T-helper 1 cell (primary cell): ENCODE data around the gene NFATC1.

Experiments used
- DNase-seq, 5 donors: peaks; one replicate each; pipeline ENCODE4 v3.0.0-alpha.2; 2012 to 2020

The NFATC1 gene

DNA sequence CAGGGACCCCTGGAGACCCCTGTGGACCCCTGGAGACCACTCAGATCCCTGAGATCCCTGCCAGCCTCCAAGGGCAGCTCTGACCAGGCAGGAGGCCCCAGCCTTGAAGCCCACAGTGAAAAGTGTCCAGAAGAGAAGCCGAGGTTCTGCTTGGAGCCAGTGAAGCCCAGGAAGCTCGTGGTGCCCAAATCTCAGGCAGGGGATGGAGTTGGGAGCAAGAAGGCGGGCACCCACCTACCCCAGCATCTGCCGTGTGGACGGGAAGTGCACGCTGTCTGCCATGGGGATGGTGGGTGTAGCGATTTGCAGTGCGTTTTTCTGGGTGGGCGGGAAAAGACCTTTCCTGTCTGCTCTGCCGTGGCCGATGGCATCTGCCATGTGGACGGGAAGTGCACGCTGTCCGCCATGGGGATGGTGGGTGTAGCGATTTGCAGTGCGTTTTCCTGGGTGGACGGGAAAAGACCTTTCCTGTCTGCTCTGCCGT, 163.2 kb downstream of the NFATC1 start:
- DNase-seq, result no peak

GRCh38 chr18:79559436-79559835, 163.7 kb downstream of the NFATC1 start:
- DNase-seq, result no peak

DNA sequence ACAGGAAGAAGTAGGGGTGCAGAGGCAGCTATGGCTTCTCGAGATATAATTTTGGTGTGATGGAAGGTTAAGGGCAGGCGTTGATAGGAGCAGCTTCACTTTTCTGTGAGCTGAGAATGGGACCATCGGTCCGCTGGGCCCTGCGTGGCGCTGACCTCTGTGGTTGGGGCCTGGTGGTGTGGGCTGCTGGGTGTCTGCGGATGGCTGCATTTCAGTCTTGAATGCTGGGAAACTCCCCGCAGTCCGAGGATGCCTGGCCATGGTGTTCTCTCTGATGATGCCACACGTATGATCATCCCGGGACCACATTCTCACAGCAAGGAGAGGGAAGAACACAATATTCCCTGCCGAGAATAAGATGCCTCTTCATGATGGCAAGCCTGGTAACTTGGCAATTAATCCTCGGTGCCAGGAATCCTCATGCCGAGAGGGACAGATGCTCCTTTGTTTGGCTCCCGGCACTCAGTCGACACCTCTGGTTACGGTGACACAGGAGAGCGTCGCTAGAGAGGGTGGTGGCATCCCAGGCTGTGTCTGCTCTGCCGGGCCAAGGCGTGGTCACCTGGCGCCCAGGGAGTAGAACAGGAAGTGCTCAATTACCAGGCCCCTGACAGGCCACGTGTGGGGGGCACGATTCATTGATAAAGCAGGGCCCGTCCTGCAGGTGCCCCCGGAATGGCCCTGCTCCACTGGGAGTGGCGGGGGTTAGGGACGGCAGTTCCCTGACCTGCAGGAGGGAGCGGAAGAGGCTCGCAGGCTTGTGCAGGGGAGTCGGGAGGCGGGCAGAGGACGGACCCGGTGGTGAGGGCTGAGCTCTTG, 164.5 kb downstream of the NFATC1 start:
- no peak for DNase-seq

GRCh38 chr18:79560861-79561210, 165.1 kb downstream of the NFATC1 start:
- DNase-seq, result no peak

GRCh38 chr18:79563949-79564348, 168.2 kb downstream of the NFATC1 start:
- no peak for DNase-seq

GRCh38 chr18:79564441-79564840, 168.7 kb downstream of the NFATC1 start:
- DNase-seq, result no peak

DNA sequence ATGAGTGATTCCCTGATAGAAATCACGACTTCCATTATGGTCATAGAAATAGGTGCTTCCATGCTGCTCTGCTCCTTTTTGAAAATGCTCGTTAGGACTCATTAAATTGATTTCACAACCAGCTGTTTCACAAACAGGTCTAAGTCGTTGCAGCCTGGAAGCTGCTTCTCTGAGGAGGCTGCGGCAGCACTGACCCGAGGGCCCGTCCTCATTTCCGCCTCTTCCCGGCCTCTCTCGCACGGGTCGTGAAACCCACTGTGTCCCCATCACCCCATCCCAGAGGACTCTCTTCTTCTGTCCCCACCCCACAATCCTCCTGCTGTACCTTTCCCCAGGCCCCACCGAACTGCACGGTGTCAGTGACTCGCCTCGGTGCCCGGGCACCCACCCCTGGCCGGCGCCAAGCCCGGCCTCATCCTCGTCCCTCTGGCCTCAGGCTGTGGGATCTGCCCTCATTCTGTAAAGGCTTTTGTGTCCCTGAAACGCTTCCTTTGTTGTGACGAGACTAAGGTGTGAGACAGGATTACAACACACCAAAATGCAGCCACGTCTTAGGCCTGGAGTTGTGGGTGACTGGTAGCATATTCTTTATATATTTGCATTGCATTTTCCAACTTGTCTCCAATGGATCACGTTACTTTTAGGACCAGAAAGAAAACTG, 171.2 kb downstream of the NFATC1 start:
- DNase-seq, result no peak

DNA sequence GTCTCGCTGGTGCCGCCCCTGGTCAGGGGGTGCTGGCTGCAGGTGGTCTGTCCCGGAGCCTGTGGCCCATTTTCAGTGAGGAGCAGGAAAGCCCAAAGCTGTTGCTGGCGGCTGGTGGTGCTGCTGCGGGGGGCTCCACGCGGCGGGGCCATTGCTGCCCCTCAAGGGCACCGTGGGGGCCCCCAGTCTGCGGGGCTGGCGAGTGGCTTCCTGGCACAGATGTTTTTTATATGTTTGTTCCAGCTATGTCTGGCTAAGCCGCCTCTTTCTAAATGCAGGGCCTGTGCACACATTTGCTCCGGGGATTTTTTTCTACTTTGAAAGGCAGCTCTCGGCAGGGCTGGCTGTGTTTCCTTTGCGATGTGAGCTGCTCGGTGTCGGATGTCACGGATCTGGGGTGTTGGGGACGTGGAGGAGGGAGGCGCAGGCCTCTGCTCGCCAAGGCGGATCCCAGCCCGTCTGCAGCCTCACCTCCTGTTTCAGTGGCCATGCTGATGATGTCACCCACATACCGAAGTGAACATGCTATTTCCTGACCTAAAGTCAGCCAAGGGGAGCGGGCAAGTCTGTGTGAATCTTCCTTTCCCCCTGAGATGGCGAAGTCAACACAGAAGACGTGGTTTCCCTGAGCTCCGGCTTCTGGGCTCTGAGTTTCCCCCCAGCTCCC, 171.9 kb downstream of the NFATC1 start:
- DNase-seq, result no peak

DNA sequence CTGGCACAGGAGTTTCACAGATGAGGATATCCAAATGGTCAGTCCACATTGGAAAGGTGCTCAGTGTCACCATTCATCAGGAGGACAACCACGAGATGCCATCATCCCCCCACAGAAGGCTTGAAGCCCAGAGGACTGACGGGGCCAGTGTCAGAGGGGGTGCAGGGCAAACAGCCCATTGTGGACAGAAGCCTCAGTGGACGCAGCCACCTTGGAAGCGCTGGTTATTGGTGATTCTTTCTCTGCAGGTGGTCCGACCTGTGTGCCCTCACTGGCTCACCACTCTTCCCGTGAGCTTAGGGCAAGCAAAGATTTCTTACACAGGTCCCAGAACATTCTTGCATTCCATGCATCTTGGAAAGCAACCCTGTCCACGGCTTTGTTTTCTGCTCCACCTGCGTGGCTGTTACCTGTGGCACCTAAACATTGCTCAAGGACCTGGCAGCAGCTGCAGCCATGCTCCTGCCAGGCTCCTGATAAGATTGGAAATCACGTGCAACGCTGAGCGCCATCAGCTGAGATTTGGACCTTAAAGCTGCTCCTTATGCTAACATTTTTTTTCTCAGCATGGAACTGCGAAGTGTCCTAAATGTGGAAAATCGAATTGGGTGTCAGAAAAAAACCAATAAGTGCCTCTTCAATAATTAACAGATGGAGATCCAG, 172.9 kb downstream of the NFATC1 start:
- no peak for DNase-seq

DNA sequence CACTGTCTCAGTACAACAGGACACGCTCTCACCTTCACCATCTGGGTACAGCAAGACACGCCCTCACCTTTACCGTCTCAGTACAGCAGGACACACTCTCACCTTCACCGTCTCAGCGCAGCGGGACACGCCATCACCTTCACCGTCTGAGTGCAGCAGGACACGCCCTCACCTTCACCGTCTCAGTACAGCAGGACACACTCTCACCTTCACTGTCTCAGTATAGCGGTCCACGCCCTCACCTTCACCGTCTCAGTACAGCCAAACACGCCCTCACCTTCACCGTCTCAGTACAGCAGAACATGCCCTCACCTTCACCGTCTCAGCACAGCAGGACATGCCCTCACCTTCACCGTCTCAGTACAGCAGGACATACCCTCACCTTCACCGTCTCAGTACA, 174.0 kb downstream of the NFATC1 start:
- DNase-seq, result no peak

GRCh38 chr18:79570266-79571201, 174.8 kb downstream of the NFATC1 start:
- DNase-seq, result no peak

GRCh38 chr18:79571211-79572092, 175.7 kb downstream of the NFATC1 start:
- DNase-seq, result no peak

GRCh38 chr18:79572093-79572780, 176.5 kb downstream of the NFATC1 start:
- no peak for DNase-seq

DNA sequence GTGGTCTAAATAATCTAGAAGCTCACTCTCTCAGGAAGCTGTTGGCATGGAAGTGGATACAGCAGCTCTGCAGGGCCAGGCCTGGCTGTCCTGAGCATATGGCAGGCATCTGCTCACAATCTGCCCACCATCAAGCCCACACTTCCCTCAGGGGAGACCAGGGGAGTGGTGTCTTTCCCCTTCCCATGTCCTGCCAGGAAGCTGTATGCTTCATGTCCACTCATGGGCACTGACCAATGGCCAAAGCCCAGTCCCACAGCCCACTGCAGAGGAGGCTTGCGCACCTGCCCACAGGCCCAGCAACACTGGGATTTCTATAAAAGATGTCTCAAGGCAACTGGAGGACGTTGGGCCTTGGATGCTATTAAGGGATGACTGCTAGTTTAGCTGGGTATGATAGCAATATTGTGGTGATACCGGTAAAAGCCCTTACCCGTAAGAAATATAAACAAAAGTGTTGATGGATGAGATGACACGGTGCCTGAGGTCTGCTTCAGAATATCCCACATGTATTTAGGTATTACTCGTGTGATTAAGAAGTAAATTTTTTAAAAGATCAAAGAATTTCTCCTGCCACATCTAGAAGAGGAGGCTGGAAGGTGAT, 177.2 kb downstream of the NFATC1 start:
- DNase-seq, result no peak

- no peak for DNase-seq
Observed at GRCh38 chr18:79573921-79574491, 178.3 kb downstream of the NFATC1 start.

GRCh38 chr18:79574938-79575525, 179.3 kb downstream of the NFATC1 start:
- DNase-seq, result no peak

GRCh38 chr18:79575891-79576685, 180.4 kb downstream of the NFATC1 start:
- no peak for DNase-seq

DNA sequence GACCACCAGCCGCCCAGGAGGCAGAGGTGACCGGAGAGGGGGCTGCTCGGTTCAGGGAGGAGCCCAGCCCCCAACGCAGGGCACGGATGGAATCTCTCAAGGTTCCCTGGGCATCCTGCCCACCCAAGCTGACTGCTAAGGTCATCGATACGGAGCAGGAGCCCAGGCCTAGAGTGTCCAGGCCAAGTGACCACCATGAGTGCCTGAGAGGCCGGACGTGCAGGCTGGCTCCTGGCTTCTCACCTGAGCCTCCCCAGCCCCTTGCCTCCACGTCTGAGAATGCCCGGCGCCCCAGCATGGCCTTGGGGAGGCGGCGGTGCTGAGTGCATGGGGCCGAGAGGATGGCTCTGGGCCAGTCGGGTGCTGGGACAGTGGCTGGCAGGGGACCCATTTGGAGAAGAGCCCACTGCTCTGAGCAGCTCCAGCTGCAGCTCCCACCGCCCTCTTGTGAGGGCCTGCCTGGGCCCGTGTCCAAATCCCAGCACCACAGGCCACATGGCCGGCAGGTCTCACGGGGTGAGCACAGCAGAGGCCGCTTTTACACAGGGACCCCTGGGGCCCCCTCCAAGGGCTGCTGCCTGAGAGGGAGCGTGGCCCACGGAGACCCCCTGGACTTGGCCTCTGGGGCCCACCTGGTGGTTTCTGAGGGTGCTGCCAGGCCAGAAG, 181.1 kb downstream of the NFATC1 start:
- no peak for DNase-seq
